Peyer's patch (tissue), 4 donors: ENCODE results near the gene SHB.

Source experiments
- POLR2A ChIP-seq, 2 donors: fragments of 450-650 bp; IDR thresholded peaks; one replicate each; pipeline ENCODE4 v1.5.1; 2017; ENCODE audit warnings: antibody characterized with exemption in 2 of 2, mild to moderate bottlenecking in 2 of 2, moderate library complexity in 2 of 2
- TF ChIP-seq, protein P1 (sequence below), 6 experiments: fragments of 450-650 bp in 4 of 6; fragments of 200-600 bp in 2 of 6; sonication (generic) in 1 of 6; IDR thresholded peaks; one replicate each; pipeline ENCODE4 v1.5.1; 2017 to 2019; ENCODE audit warnings: antibody characterized with exemption in 6 of 6, mild to moderate bottlenecking in 3 of 6, moderate library complexity in 1 of 6

GRCh38 chr9:38017149-38017884 lies 51.7 kb downstream of the SHB start:
- TF ChIP-seq, protein P1, sequence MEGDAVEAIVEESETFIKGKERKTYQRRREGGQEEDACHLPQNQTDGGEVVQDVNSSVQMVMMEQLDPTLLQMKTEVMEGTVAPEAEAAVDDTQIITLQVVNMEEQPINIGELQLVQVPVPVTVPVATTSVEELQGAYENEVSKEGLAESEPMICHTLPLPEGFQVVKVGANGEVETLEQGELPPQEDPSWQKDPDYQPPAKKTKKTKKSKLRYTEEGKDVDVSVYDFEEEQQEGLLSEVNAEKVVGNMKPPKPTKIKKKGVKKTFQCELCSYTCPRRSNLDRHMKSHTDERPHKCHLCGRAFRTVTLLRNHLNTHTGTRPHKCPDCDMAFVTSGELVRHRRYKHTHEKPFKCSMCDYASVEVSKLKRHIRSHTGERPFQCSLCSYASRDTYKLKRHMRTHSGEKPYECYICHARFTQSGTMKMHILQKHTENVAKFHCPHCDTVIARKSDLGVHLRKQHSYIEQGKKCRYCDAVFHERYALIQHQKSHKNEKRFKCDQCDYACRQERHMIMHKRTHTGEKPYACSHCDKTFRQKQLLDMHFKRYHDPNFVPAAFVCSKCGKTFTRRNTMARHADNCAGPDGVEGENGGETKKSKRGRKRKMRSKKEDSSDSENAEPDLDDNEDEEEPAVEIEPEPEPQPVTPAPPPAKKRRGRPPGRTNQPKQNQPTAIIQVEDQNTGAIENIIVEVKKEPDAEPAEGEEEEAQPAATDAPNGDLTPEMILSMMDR (IDR thresholded peaks at IDR 0.05) = no peak
- TF ChIP-seq POLR2A (IDR thresholded peaks at IDR 0.05) = no peak
